Kasumi-1 (cell line): ENCODE data around the gene GLIPR2.
"Not testable (repeated sequence)": the region's sequence is repeated elsewhere in the genome, so short reads cannot be mapped to it uniquely, and the experiment has no call there.

Experiments
- DNase-seq, 2 experiments: peaks; one replicate each; lab custom pipeline; 2025; lab: John Stamatoyannopoulos, UW

The GLIPR2 gene

DNA sequence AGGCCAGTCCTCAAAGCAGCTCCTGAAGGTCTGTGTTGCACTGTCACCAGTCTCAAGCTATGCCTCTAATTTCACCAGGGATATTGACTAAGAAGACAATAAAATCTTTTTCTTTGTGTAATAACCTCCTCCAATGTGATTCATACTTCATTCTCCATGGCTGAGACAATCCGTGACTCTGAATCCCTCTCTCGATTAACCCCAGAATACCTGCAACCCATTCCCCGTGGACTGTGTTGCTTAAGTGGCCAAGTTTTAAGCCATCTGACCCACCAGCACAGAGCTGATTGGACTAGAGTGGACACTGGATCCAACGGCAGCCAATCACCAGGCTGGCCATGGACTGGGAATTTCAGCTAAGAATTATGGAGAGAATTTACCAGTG lies 27.2 kb downstream of the GLIPR2 start:
- DNase-seq = no peak

DNA sequence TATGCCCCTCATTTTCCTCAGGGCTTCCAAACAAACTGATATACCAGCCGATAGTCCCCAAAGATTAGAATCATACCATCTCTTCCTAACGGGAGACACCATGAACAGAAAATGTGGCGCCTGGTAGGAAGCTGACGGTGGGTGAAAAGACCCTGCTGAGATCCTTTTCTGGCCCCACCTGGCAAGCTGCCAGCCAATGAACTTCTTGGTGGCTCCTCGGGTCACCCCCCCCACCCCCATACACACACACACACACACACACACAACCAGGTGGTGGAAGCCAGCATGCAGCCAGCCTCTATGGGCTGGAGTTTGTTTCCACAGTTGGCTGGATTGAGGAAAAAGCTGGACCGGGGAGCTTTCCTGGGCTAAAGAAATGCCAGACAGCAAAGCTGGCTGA lies 27.8 kb downstream of the GLIPR2 start:
- DNase-seq = no peak

GRCh38 chr9:36164989-36165388 lies 28.5 kb downstream of the GLIPR2 start:
- DNase-seq = no peak

DNA sequence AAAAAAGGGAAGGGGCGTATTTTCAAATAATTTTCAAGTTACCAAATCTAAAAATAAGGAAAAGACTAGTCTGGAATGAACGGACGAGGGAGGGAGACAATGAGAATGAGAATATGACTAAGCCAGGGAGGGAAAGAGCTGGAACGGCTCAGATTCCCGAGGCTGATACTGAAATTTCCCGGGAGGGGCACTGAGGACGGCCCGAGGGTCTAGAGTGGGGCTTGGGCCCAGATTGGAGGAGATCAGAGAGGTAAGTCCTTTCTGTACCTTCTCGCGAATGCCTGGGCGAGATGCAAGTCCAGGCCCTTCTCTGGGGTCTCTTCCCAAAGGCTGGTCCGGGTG lies 29.3 kb downstream of the GLIPR2 start:
- no peak for DNase-seq

- DNase-seq = peak; percentile 57 to 64
Measured at GRCh38 chr9:36166168-36166927, 29.8 kb downstream of the GLIPR2 start.

- DNase-seq = no peak
Measured at GRCh38 chr9:36169166-36169565, 32.6 kb downstream of the GLIPR2 start, which contains the start of gene CCIN. TSS of gene CCIN (plus strand) at chr9:36169388. CDS start at chr9:36169503, 115 bp downstream.

DNA sequence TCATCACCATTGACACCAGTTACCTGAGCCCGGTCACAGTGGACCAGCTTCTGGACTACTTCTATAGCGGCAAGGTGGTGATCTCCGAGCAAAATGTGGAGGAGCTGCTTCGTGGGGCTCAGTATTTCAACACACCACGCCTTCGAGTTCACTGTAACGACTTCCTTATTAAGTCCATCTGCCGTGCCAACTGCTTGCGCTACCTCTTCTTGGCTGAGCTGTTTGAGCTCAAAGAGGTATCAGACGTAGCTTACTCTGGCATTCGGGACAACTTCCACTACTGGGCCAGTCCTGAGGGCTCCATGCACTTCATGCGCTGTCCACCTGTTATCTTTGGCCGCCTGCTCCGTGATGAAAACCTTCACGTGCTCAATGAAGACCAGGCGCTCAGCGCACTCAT lies 33.2 kb downstream of the GLIPR2 start:
- DNase-seq = no peak

GRCh38 chr9:36170531-36170930 lies 34.0 kb downstream of the GLIPR2 start:
- DNase-seq = no peak

GRCh38 chr9:36173861-36174260 lies 37.3 kb downstream of the GLIPR2 start:
- DNase-seq = no peak

GRCh38 chr9:36174271-36174670 lies 37.7 kb downstream of the GLIPR2 start:
- no peak for DNase-seq

DNA sequence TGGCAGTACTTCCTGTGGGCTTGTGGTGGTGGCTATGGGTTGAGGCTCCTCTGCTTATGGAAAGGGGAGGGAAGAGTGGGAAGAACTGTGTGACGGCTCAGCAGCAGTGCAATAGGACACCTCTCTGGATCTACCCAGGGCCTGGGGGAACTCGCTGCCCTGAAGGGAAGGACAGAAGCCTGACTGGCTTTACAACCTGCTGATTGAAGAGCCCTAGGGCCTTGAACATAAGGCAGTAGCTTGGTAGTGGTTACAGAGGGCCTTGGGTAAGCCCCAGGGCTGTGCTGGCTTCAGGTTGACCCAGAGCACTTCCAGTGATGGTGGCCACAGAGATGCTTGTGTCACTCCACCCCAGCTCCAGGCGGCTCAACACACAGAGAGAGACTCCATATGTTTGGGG lies 38.2 kb downstream of the GLIPR2 start:
- DNase-seq = no peak

- not testable (repeated sequence) for DNase-seq
Measured at GRCh38 chr9:36175209-36175608, 38.7 kb downstream of the GLIPR2 start.

GRCh38 chr9:36176496-36176895 lies 40.0 kb downstream of the GLIPR2 start:
- not testable (repeated sequence) for DNase-seq

DNA sequence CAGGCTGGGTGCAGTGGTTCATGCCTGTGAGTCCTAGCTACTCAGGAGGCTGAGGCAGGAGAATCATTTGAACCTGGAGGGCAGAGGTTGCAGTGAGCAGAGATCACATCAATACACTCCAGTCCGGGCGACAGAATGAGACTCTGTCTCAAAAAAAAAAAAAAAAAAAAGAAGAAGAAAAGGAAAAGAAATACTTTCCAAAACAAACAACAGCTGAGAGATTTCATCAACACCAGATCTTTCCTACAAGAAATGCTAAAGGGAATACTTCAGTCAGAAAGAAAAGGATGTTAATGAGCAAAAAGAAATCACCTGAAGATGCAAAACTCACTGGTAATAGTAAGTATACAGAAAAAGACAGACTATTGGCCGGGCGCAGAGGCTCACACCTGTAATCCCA lies 41.0 kb downstream of the GLIPR2 start:
- no peak for DNase-seq

GRCh38 chr9:36180243-36180642 lies 43.7 kb downstream of the GLIPR2 start:
- not testable (repeated sequence) for DNase-seq

GRCh38 chr9:36187414-36187813 lies 50.9 kb downstream of the GLIPR2 start:
- no peak for DNase-seq

DNA sequence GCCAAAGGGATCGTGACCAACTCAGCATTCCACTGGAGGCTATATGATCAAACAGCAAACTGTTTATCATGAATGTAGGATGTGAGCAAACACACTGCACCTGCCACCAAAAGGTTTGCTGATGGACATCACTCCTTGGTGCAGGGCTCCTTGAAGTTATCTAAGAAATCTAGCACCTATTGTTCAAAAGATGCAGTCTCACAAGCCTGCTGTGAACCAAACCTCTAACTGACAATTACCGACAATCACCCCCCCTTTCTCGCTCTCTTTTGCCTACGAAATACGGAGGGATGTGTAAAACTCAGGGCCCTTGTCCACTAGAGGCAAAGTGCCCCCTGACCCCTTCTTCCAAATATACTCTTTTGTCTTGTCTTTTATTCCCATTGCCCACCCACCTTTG lies 51.7 kb downstream of the GLIPR2 start:
- DNase-seq = no peak

GRCh38 chr9:36189976-36190375 lies 53.4 kb downstream of the GLIPR2 start:
- DNase-seq = no peak

GRCh38 chr9:36190388-36191289 lies 54.1 kb downstream of the GLIPR2 start, which contains the start of gene CLTA:
TSS of gene CLTA (plus strand) at chr9:36190921. CDS start at chr9:36191057, 136 bp downstream.
- peak; percentile 99 for DNase-seq

GRCh38 chr9:36191290-36191645 lies 54.7 kb downstream of the GLIPR2 start:
- peak; percentile 24 to 31 for DNase-seq

DNA sequence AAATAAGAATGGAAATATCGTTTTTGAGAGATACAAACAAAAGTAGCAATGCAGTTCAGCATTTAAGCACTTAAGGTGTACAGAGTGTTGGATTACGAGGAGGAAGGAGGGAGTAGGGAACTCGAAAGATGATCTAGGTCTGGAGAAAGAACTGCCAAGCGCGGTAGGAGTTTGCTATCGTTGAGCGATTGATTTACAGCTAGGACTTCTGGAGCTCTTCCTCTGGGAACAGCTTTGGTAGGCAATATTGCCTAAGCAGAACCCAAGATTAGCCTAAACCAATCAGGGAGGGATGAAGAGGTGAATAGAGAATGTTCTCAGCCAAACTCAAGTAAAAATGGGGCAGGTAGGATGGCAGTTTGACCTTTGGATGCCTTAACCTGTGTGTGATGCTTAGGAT lies 55.2 kb downstream of the GLIPR2 start:
- DNase-seq = peak; percentile 21 to 24

DNA sequence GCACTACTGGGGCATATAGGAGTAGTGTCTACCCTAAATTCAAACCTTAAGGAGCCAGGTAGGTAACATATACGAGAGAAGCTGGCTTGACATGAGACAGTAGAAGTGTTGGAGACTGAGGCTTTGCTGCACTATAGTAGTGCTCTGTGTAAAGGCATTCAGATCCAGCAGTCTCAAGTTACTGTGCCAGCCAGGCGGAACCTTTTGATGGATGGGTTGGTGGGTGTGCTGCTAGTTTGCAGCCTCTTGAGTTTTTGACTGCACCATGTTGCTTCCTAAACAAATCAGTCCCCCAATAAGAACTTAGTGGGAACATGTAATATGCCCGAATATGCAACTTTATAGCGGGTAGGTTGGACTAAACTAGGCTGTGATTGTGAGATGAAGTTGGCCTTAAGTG lies 55.7 kb downstream of the GLIPR2 start:
- DNase-seq = no peak

DNA sequence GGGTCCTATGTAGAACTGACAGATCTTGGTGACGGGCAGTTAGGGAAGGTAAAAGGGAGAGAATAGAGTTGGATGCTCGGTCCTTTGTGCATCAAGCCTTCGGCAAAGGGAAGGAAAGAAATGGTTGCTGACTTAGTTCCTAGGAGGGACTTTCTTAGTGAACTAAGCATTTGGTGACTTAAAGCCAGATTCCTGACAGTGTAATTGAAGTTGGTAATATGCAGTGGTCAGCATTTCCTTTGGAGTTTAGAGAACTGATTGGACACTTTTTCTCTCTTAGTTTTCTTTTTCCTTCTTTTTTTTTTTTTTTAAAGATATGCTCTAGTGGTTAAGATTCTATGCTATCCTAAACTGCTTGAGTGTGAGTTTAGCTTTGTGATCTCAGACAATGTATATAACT lies 56.5 kb downstream of the GLIPR2 start:
- no peak for DNase-seq
